ENCODE data around the gene CLCNKB.
"Not testable (repeated sequence)": the region's sequence is repeated elsewhere in the genome, so short reads cannot be mapped to it uniquely, and the experiment has no call there.

Gene CLCNKB

GRCh38 chr1:16043521-16043920 is at the start of gene CLCNKB:
TSS of gene CLCNKB (plus strand) at chr1:16043782. CDS start at chr1:16044493, 711 bp downstream.
- no peak for DNase-seq (ENCODE audit: low spot score)

- no peak for DNase-seq (ENCODE audit: low spot score)
Observed at GRCh38 chr1:15994081-15994480, 49.5 kb upstream of the CLCNKB start.

- peak; percentile 44 for DNase-seq (ENCODE audit: low spot score)
Observed at GRCh38 chr1:15994590-15995351, 48.8 kb upstream of the CLCNKB start.

GRCh38 chr1:15997076-15997585 is 46.5 kb upstream of the CLCNKB start:
- DNase-seq (ENCODE audit: low spot score): no peak

GRCh38 chr1:15997637-15998280 is 45.8 kb upstream of the CLCNKB start:
- no peak for DNase-seq (ENCODE audit: low spot score)

GRCh38 chr1:15998929-15999328 is 44.7 kb upstream of the CLCNKB start:
- no peak for DNase-seq (ENCODE audit: low spot score)

- DNase-seq (ENCODE audit: low spot score): not testable (repeated sequence)
Observed at GRCh38 chr1:16001274-16001673, 42.3 kb upstream of the CLCNKB start.

GRCh38 chr1:16005597-16005996 is 38.0 kb upstream of the CLCNKB start:
- no peak for DNase-seq (ENCODE audit: low spot score)

GRCh38 chr1:16006010-16006409 is 37.6 kb upstream of the CLCNKB start:
- no peak for DNase-seq (ENCODE audit: low spot score)

- no peak for DNase-seq (ENCODE audit: low spot score)
Observed at GRCh38 chr1:16006552-16007485, 36.8 kb upstream of the CLCNKB start.

- DNase-seq (ENCODE audit: low spot score): no peak
Observed at GRCh38 chr1:16007671-16008341, 35.8 kb upstream of the CLCNKB start.

- peak; percentile 69 for DNase-seq (ENCODE audit: low spot score)
Observed at GRCh38 chr1:16009030-16009460, 34.5 kb upstream of the CLCNKB start.

GRCh38 chr1:16009678-16010077 is 33.9 kb upstream of the CLCNKB start:
- DNase-seq (ENCODE audit: low spot score): no peak

- no peak for DNase-seq (ENCODE audit: low spot score)
Observed at GRCh38 chr1:16010837-16011236, 32.7 kb upstream of the CLCNKB start.

GRCh38 chr1:16011936-16012589 is 31.5 kb upstream of the CLCNKB start:
- no peak for DNase-seq (ENCODE audit: low spot score)

GRCh38 chr1:16012590-16013219 is 30.9 kb upstream of the CLCNKB start:
- DNase-seq (ENCODE audit: low spot score): no peak

GRCh38 chr1:16013220-16013907 is 30.2 kb upstream of the CLCNKB start:
- peak; percentile 17 for DNase-seq (ENCODE audit: low spot score)

- no peak for DNase-seq (ENCODE audit: low spot score)
Observed at GRCh38 chr1:16013908-16014258, 29.7 kb upstream of the CLCNKB start.

GRCh38 chr1:16014509-16015482 is 28.8 kb upstream of the CLCNKB start:
- no peak for DNase-seq (ENCODE audit: low spot score)

Data from CD4-positive, alpha-beta T cell treated with Interleukin-15 for 4 hours (primary cell).